Measurements from ENCODE around the gene TMEM106A. TPM values are rescaled to one million over a fixed set of nuclear protein-coding genes. Genes with fewer than 3 reads are reported as not detected.

The TMEM106A gene
- total and polyA plus RNA-seq, 2 of the 13 experiments (the other 11 are each of a cell fraction or from before 2014, with no cell fraction given) = 16.9 to 35.9 TPM

GRCh38 chr17:43170766-43171585 lies 40.7 kb upstream of the TMEM106A start, which contains the start of gene NBR1:
TSS of gene NBR1 (plus strand) at chr17:43171214. CDS start at chr17:43175800, 4,586 bp downstream.
- DNase-seq (ENCODE audit: low spot score) (peak; percentile 99), ATAC-seq (peak; percentile 90), FAIRE-seq (peak; percentile 95)
- Histone ChIP-seq H3K4me3 (replicated peaks in 1 of 3; ENCODE audit: insufficient read depth in 1 of 3, low read depth in 2 of 3, low read length in 3 of 3) (peak within 1 kb of the TSS; percentile 62 to 94 (median 75)), H4K20me1 (ENCODE audit: insufficient read depth, low read length) (no peaks in the 10 kb centered on the region), H3K4me1 (ENCODE audit: insufficient read depth, low read length) (peaks cover 69% of the 10 kb centered on the region), H3K27me3 (ENCODE audit: control insufficient read depth in 1 of 2, insufficient read depth in 2 of 2, low read length in 2 of 2) (no peaks in the 10 kb centered on the region; a peak in 1 of 5 replicates), H2AFZ (ENCODE audit: low read length) (no peak within 1 kb of the TSS), H3K36me3 (replicated peaks in 1 of 2; ENCODE audit: control insufficient read depth in 1 of 2, insufficient read depth in 2 of 2, low read length in 2 of 2) (no peaks in the 10 kb centered on the region), H3K27ac (ENCODE audit: extremely low read length, insufficient read depth, low read length) (peak within 1 kb of the TSS; percentile 90), H3K79me2 (ENCODE audit: insufficient read depth, low read length) (peaks cover 37% of the 10 kb centered on the region), H3K9me3 (ENCODE audit: low read length) (no peaks in the 10 kb centered on the region), H3K9ac (ENCODE audit: insufficient read depth, low read depth, low read length) (peak within 1 kb of the TSS; percentile 92), H3K4me2 (ENCODE audit: low read depth, low read length) (peak within 1 kb of the TSS; percentile 93)
- POLR2A ChIA-PET = interaction anchor here (0.9 to 4.1 kb wide), 20 partner anchors 13 to 197 kb away, joined by 3 to 93 read pairs (median 8); partner anchors contain the start of genes BRCA1, IFI35, RPL27 and TMEM106A
- CTCF ChIA-PET (ENCODE audit: low intra/inter-chr PET ratio, low total read pairs) = interaction anchor here (1.0 kb wide), 1 partner anchor 147 kb away, joined by 3 read pairs; no protein-coding TSS in a partner anchor
- WGBS (ENCODE audit: low lambda C conversion rate) = 1% methylated on average over 41 of the region's 41 CpGs
- intact Hi-C loops (cut with micrococcal nuclease; ENCODE audit: unreplicated experiment) = loop anchor here (1.0 to 5.0 kb wide), 4 partner anchors 46 to 164 kb away; partner anchors contain the start of genes BRCA1, IFI35 and RND2
- no TSS peak for BruUV-seq (replicated peaks)
- in situ Hi-C loops (cut with HindIII; ENCODE audit: extremely low pct_ligation_motif_present, low pct_unique_long_range_greater_than_20kb) = no loop called here
- TF ChIP-seq ZNF331 (CRISPR knock-in tag; IDR thresholded peaks at IDR 0.05) (peak; percentile 56; the same call in 1 of the 2 replicates), MXD4 (CRISPR knock-in tag; IDR thresholded peaks at IDR 0.05) (no peak), ZBTB43 (CRISPR knock-in tag; conservative IDR thresholded peaks at IDR 0.05) (0 out of 2 replicates have a peak, but pooled peaks have one; percentile 26), ARNTL (CRISPR knock-in tag; IDR thresholded peaks at IDR 0.05) (no peak), PAXIP1 (CRISPR knock-in tag; conservative IDR thresholded peaks at IDR 0.05) (peak; percentile 42; the same call in 1 of the 2 replicates), LRRFIP1 (CRISPR knock-in tag; conservative IDR thresholded peaks at IDR 0.05) (no peak), KLF11 (CRISPR knock-in tag; IDR thresholded peaks at IDR 0.05) (peak; percentile 56; the same call in 1 of the 2 replicates), RORA (CRISPR knock-in tag; IDR thresholded peaks at IDR 0.05) (0 out of 2 replicates have a peak, but pooled peaks have one; percentile 50), ZSCAN22 (CRISPR knock-in tag; IDR thresholded peaks at IDR 0.05) (no peak), ZNF547 (CRISPR knock-in tag; IDR thresholded peaks at IDR 0.05) (peak; percentile 43; the same call in 1 of the 2 replicates), MAF1 (CRISPR knock-in tag; IDR thresholded peaks at IDR 0.05; ENCODE audit: borderline replicate concordance) (0 out of 2 replicates have a peak, but pooled peaks have one; percentile 60), RAD51 (IDR thresholded peaks at IDR 0.05; ENCODE audit: borderline replicate concordance) (no peak), HOMEZ (CRISPR knock-in tag; IDR thresholded peaks at IDR 0.05; ENCODE audit: low read depth) (peak; percentile 64; the same call in 1 of the 2 replicates)

Data from HepG2 (cell line).